NB4 (cell line): ENCODE data around the gene BCAT1.

Experiments
- TF ChIP-seq, protein P1 (sequence below): IDR thresholded peaks from one replicate; pipeline ENCODE4 v1.5.1; 2012; ENCODE audit warnings: low read depth, low read length
- TF ChIP-seq, protein P2 (sequence below): IDR thresholded peaks from 2 replicates; pipeline ENCODE4 v1.6.1; 2011; ENCODE audit warnings: low read depth, low read length

DNA sequence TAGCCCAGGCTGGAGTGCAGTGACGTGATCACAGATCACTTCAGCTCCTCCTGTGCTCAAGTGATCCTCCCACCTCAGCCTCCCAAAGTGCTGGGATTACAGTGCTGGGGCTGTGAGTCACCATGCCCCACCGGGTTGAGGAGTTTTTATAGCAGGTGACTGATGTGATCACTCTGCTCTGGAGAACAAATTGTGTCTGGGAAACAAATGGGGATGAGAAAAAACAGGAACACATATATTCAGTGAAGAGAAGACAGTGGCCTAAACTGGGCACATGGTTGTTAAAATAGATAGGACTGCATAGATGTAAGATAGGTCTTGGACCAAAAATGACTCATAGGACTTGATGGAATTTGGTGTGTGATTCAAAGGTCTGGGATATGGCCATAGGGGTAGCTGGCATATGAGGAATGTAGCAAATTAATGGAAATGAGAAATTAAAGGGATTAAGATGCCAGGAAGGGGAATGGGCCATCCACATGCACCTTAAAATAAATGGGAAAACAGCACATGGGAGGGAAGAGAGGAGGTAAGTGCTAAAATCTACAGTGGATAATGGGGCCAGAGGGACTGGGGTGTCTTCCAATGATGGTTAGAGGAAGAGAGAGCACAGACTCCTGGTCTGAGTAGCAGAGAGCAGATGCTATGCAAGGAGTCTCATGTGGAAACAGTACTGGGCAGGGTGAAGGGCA lies 11.2 kb downstream of the BCAT1 start:
- TF ChIP-seq, protein P1, sequence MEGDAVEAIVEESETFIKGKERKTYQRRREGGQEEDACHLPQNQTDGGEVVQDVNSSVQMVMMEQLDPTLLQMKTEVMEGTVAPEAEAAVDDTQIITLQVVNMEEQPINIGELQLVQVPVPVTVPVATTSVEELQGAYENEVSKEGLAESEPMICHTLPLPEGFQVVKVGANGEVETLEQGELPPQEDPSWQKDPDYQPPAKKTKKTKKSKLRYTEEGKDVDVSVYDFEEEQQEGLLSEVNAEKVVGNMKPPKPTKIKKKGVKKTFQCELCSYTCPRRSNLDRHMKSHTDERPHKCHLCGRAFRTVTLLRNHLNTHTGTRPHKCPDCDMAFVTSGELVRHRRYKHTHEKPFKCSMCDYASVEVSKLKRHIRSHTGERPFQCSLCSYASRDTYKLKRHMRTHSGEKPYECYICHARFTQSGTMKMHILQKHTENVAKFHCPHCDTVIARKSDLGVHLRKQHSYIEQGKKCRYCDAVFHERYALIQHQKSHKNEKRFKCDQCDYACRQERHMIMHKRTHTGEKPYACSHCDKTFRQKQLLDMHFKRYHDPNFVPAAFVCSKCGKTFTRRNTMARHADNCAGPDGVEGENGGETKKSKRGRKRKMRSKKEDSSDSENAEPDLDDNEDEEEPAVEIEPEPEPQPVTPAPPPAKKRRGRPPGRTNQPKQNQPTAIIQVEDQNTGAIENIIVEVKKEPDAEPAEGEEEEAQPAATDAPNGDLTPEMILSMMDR = no peak
- TF ChIP-seq, protein P2, sequence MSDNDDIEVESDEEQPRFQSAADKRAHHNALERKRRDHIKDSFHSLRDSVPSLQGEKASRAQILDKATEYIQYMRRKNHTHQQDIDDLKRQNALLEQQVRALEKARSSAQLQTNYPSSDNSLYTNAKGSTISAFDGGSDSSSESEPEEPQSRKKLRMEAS = no peak
